Vagina (tissue), 2 donors: Measurements from ENCODE around the gene ARHGEF11. TPM values are rescaled to one million over a fixed set of nuclear protein-coding genes. Genes with fewer than 3 reads are reported as not detected.

Experiments used
- DNase-seq, 2 donors: peaks; one replicate each; pipeline ENCODE4 v3.0.0-alpha.2; 2017; ENCODE audit errors: extremely low spot score in 2 of 2
- H3K27ac ChIP-seq: fragments of 200-600 bp; sonication (generic); one replicate; pipeline ENCODE4 v1.5.1; 2019
- H3K27me3 ChIP-seq: fragments of 200-600 bp; sonication (generic); one replicate; pipeline ENCODE4 v1.5.1; 2019
- H3K36me3 ChIP-seq, 2 donors: fragments of 200-600 bp; sonication (generic); one replicate each; pipeline ENCODE4 v1.5.1; 2017 to 2019
- H3K4me1 ChIP-seq: fragments of 200-600 bp; sonication (generic); one replicate; pipeline ENCODE4 v1.5.1; 2019
- H3K4me3 ChIP-seq, 2 donors: fragments of 200-600 bp; sonication (generic); 1 replicate in 1 of 2; 2 replicates in 1 of 2; pipeline ENCODE4 v1.5.1; 2016 to 2019
- H3K9me3 ChIP-seq: fragments of 200-600 bp; sonication (generic); one replicate; pipeline ENCODE4 v1.5.1; 2019
- POLR2A ChIP-seq, 2 donors: fragments of 450-650 bp; IDR thresholded peaks; one replicate each; pipeline ENCODE4 v1.6.1; 2017; ENCODE audit warnings: antibody characterized with exemption in 2 of 2, mild to moderate bottlenecking in 2 of 2, moderate library complexity in 2 of 2
- POLR2AphosphoS5 ChIP-seq, 2 donors: sonication (generic); formaldehyde crosslinking; IDR thresholded peaks; one replicate each; pipeline ENCODE4 v1.9.0; 2017; ENCODE audit warnings: antibody characterized with exemption in 2 of 2, mild to moderate bottlenecking in 2 of 2, low read depth in 1 of 2; ENCODE audit not compliant: insufficient read depth in 1 of 2
- intact Hi-C: fragments of 100-400 bp; cut with DNase I; formaldehyde crosslinking; loops from one replicate; pipeline ENCODE4 v1.15.1; 2023
- total RNA-seq: library from RNA; depleted of rRNA; stranded (reverse); fragments of >200 nt; gene quantifications from one replicate; pipeline ENCODE4 v1.2.3, GENCODE V29; 2016
- TF ChIP-seq, protein P1 (sequence below), 3 experiments: fragments of 450-650 bp in 2 of 3; fragments of 200-600 bp in 1 of 3; sonication (generic) in 1 of 3; IDR thresholded peaks; one replicate each; pipeline ENCODE4 v1.5.1; 2017 to 2019; ENCODE audit warnings: antibody characterized with exemption in 3 of 3, mild to moderate bottlenecking in 2 of 3, moderate library complexity in 2 of 3

Gene ARHGEF11
- total RNA-seq, 1 donor from 2014 or later, result 29.2 TPM

DNA sequence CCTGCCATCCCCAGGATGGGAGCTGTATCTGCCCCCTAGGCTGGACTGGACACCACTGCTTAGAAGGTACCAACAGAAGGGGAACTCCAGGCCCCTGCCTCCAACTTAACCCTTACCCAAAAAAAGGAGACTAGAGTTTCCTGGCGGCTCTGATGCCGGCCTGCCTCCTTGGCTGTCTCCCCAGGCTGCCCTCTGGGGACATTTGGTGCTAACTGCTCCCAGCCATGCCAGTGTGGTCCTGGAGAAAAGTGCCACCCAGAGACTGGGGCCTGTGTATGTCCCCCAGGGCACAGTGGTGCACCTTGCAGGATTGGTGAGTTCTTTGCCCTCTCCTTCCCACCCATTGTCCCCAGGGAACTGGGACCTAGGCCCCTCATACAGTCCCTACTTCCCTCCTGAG lies 133.2 kb downstream of the ARHGEF11 start:
- DNase-seq, result no peak
- no peaks in the 10 kb centered on the region for H3K9me3 ChIP-seq
- H3K27me3 ChIP-seq, result no peaks in the 10 kb centered on the region
- H3K4me3 ChIP-seq, result no peak overlapping the region
- intact Hi-C loops, result no loop called here
- no peak overlapping the region for H3K27ac ChIP-seq
- TF ChIP-seq POLR2A (IDR thresholded peaks at IDR 0.05), result no peak
- no peak for TF ChIP-seq POLR2AphosphoS5 (IDR thresholded peaks at IDR 0.05; ENCODE audit: insufficient read depth in 1 of 2, low read depth in 1 of 2)
- TF ChIP-seq, protein P1, sequence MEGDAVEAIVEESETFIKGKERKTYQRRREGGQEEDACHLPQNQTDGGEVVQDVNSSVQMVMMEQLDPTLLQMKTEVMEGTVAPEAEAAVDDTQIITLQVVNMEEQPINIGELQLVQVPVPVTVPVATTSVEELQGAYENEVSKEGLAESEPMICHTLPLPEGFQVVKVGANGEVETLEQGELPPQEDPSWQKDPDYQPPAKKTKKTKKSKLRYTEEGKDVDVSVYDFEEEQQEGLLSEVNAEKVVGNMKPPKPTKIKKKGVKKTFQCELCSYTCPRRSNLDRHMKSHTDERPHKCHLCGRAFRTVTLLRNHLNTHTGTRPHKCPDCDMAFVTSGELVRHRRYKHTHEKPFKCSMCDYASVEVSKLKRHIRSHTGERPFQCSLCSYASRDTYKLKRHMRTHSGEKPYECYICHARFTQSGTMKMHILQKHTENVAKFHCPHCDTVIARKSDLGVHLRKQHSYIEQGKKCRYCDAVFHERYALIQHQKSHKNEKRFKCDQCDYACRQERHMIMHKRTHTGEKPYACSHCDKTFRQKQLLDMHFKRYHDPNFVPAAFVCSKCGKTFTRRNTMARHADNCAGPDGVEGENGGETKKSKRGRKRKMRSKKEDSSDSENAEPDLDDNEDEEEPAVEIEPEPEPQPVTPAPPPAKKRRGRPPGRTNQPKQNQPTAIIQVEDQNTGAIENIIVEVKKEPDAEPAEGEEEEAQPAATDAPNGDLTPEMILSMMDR (IDR thresholded peaks at IDR 0.05), result no peak
- H3K4me1 ChIP-seq, result peaks cover 17% of the 10 kb centered on the region
- H3K36me3 ChIP-seq, result peaks cover 0 to 27% of the 10 kb centered on the region in 2 donors

DNA sequence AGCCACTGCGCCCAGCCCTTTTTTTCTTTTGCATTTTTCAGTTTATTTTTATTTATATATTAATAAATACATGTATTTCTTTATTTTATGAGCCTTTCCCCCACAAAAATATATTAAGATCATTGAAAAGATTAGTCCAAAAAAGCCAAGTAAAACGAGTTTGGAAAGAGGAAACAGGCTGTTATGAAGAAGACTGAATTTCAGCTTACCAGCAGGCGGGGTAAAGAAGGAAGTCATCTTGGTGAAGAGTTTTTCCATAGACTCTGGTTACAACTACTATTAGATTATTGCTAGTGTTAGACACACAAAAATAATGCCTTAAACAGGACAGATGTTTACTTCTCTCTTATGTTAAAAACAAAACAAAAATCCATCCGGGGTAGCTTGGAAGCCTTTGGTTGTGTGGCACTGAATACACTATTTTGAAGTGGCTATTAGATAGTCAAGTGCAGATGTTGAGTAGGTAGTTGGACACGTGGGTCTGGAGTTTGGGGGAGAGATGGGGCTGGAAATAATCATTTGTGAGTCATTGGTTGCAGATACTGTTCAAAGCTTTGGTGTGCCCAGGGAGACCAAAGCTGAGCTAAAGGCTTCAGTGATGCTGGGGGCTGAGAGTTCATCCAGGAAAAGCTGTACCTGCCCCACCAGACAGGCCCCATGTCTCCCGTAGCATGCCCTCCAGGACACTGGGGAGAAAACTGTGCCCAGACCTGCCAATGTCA lies 133.8 kb downstream of the ARHGEF11 start:
- no peaks in the 10 kb centered on the region for H3K9me3 ChIP-seq
- intact Hi-C loops, result no loop called here
- H3K27ac ChIP-seq, result no peak overlapping the region
- no peak overlapping the region for H3K4me3 ChIP-seq
- TF ChIP-seq, protein P1 (IDR thresholded peaks at IDR 0.05), result no peak
- TF ChIP-seq POLR2AphosphoS5 (IDR thresholded peaks at IDR 0.05; ENCODE audit: insufficient read depth in 1 of 2, low read depth in 1 of 2) (no peak), POLR2A (IDR thresholded peaks at IDR 0.05) (no peak)
- peaks cover 0 to 27% of the 10 kb centered on the region in 2 donors for H3K36me3 ChIP-seq
- H3K27me3 ChIP-seq, result no peaks in the 10 kb centered on the region
- no peak for DNase-seq
- peaks cover 22% of the 10 kb centered on the region for H3K4me1 ChIP-seq

DNA sequence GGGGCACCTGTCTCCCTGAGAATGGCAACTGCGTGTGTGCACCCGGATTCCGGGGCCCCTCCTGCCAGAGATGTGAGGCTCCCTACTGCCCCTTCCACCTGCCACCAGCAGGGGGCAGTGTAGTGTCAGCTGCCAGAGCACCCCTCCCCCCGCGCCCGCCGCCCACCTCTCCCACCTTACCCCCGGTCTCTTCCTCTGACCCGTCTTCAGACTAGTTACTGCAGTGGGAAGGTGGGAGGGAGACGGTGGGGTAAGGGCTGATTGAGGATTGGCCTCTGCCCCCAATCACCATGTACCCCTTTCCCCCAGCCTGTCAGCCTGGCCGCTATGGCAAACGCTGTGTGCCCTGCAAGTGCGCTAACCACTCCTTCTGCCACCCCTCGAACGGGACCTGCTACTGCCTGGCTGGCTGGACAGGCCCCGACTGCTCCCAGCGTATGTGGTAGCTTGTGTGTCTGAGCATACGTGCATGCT lies 135.2 kb downstream of the ARHGEF11 start:
- H3K27ac ChIP-seq, result no peak overlapping the region
- H3K27me3 ChIP-seq, result no peaks in the 10 kb centered on the region
- intact Hi-C loops, result no loop called here
- peaks cover 24% of the 10 kb centered on the region for H3K4me1 ChIP-seq
- H3K36me3 ChIP-seq, result peaks cover 0 to 24% of the 10 kb centered on the region in 2 donors
- no peak for DNase-seq
- H3K4me3 ChIP-seq, result no peak overlapping the region
- TF ChIP-seq, protein P1 (IDR thresholded peaks at IDR 0.05), result peak in 2 of 3 experiments; percentile 51 to 73
- no peak for TF ChIP-seq POLR2AphosphoS5 (IDR thresholded peaks at IDR 0.05; ENCODE audit: insufficient read depth in 1 of 2, low read depth in 1 of 2)
- no peak for TF ChIP-seq POLR2A (IDR thresholded peaks at IDR 0.05)
- no peaks in the 10 kb centered on the region for H3K9me3 ChIP-seq

DNA sequence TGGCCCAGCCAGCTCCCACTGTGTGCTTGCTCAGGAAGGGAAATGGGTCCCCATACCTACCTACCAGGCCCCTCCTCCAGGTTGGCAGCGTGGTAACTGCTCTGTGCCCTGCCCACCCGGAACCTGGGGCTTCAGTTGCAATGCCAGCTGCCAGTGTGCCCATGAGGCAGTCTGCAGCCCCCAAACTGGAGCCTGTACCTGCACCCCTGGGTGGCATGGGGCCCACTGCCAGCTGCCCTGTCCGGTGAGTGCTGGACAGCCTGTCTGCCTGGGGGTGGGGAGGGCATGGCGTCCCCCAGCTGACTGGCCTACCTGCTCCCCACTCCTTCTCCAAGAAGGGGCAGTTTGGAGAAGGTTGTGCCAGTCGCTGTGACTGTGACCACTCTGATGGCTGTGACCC lies 135.9 kb downstream of the ARHGEF11 start:
- TF ChIP-seq POLR2A (IDR thresholded peaks at IDR 0.05) (no peak), POLR2AphosphoS5 (IDR thresholded peaks at IDR 0.05; ENCODE audit: insufficient read depth in 1 of 2, low read depth in 1 of 2) (no peak)
- TF ChIP-seq, protein P1 (IDR thresholded peaks at IDR 0.05), result no peak
- intact Hi-C loops, result no loop called here
- no peak overlapping the region for H3K27ac ChIP-seq
- H3K27me3 ChIP-seq, result no peaks in the 10 kb centered on the region
- no peaks in the 10 kb centered on the region for H3K9me3 ChIP-seq
- H3K4me3 ChIP-seq, result no peak overlapping the region
- H3K4me1 ChIP-seq, result peaks cover 24% of the 10 kb centered on the region
- DNase-seq, result no peak
- peaks cover 0 to 18% of the 10 kb centered on the region in 2 donors for H3K36me3 ChIP-seq

DNA sequence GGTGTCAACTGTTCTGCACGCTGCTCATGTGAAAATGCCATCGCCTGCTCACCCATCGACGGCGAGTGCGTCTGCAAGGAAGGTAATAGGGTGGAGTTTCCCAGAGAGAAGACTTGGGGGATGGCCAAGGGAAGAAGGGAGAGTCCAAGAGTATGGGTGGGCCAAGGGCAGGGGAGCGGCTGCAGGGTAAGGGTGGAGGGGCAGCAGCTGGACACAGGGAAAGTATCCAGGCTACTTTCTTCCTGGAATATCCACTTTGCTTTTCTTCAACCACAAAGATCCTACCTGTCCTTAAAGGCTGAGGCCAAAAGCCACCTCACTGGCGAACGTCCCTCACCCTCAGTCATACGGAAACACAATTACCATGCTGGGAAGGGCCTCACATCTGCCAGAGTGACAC lies 136.6 kb downstream of the ARHGEF11 start:
- Histone ChIP-seq H3K4me3 (no peak overlapping the region), H3K27ac (no peak overlapping the region), H3K27me3 (no peaks in the 10 kb centered on the region), H3K36me3 (peaks cover 0 to 16% of the 10 kb centered on the region in 2 donors), H3K4me1 (peaks cover 24% of the 10 kb centered on the region), H3K9me3 (no peaks in the 10 kb centered on the region)
- no peak for DNase-seq
- intact Hi-C loops, result no loop called here
- TF ChIP-seq POLR2AphosphoS5 (IDR thresholded peaks at IDR 0.05; ENCODE audit: insufficient read depth in 1 of 2, low read depth in 1 of 2) (no peak), POLR2A (IDR thresholded peaks at IDR 0.05) (no peak)
- TF ChIP-seq, protein P1 (IDR thresholded peaks at IDR 0.05), result no peak
